Measurements from ENCODE around the gene SRRM2.
A peak's percentile ranks its signal among the peaks of the same experiment; 100 is the strongest.

SRRM2 gene

GRCh38 chr16:2798723-2799204 is 46.3 kb downstream of the SRRM2 start:
- peak; percentile 28 for DNase-seq (ENCODE audit: low spot score)

GRCh38 chr16:2799205-2799858 is 46.9 kb downstream of the SRRM2 start:
- DNase-seq (ENCODE audit: low spot score): no peak

GRCh38 chr16:2799859-2800226 is 47.4 kb downstream of the SRRM2 start:
- DNase-seq (ENCODE audit: low spot score): no peak

- DNase-seq (ENCODE audit: low spot score): no peak
These were observed 51.2 kb downstream of the SRRM2 start for GRCh38 chr16:2803545-2804195.

GRCh38 chr16:2804728-2805127 is 52.3 kb downstream of the SRRM2 start:
- no peak for DNase-seq (ENCODE audit: low spot score)

- DNase-seq (ENCODE audit: low spot score): no peak
These were observed 53.8 kb downstream of the SRRM2 start for GRCh38 chr16:2806286-2806685.

- DNase-seq (ENCODE audit: low spot score): no peak
These were observed 55.7 kb downstream of the SRRM2 start for GRCh38 chr16:2808181-2808580.

GRCh38 chr16:2809149-2809760 is 56.8 kb downstream of the SRRM2 start:
- DNase-seq (ENCODE audit: low spot score): no peak

GRCh38 chr16:2810651-2811050 is 58.2 kb downstream of the SRRM2 start:
- DNase-seq (ENCODE audit: low spot score): no peak

GRCh38 chr16:2811703-2812471 is 59.4 kb downstream of the SRRM2 start:
- no peak for DNase-seq (ENCODE audit: low spot score)

- no peak for DNase-seq (ENCODE audit: low spot score)
These were observed 61.4 kb downstream of the SRRM2 start for GRCh38 chr16:2813771-2814221.

- DNase-seq (ENCODE audit: low spot score): no peak
These were observed 62.3 kb downstream of the SRRM2 start for GRCh38 chr16:2814551-2815298.

- no peak for DNase-seq (ENCODE audit: low spot score)
These were observed 62.9 kb downstream of the SRRM2 start for GRCh38 chr16:2815299-2815771.

GRCh38 chr16:2816751-2817339 is 64.4 kb downstream of the SRRM2 start, which contains the start of gene PRSS21:
TSS of gene PRSS21 (plus strand) at chr16:2817237. CDS start at chr16:2817269, 32 bp downstream.
- no peak for DNase-seq (ENCODE audit: low spot score)

GRCh38 chr16:2817340-2818271 is 65.2 kb downstream of the SRRM2 start:
- no peak for DNase-seq (ENCODE audit: low spot score)

GRCh38 chr16:2818272-2818876 is 65.9 kb downstream of the SRRM2 start:
- no peak for DNase-seq (ENCODE audit: low spot score)

- DNase-seq (ENCODE audit: low spot score): no peak
These were observed 66.9 kb downstream of the SRRM2 start for GRCh38 chr16:2819179-2819938.

GRCh38 chr16:2819939-2820835 is 67.7 kb downstream of the SRRM2 start:
- no peak for DNase-seq (ENCODE audit: low spot score)

All from D341Med (cell line).